Raji (cell line): Measurements from ENCODE around the gene SYCE3.

Source experiments
- POLR2A ChIP-seq: IDR thresholded peaks from 2 replicates; pipeline ENCODE4 v1.6.1; 2011; ENCODE audit warnings: low read depth, low read length, control low read depth; ENCODE audit not compliant: insufficient read depth

SYCE3 gene

DNA sequence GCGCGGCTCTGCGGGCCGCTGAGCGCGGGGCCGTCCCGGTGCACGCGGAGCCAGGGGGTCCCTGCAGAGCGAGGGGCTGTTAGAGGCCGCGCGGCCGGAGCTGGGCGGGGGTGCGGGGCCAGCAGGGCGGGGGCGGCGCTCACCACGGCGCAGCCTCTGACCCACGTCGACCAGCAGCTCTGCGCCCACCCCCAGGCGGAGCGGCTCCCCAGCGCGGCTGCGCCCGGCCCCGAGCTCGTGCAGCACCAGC is 36.9 kb downstream of the SYCE3 start:
- no peak for TF ChIP-seq POLR2A

GRCh38 chr22:50525104-50525857 is 37.4 kb downstream of the SYCE3 start, which contains the start of gene SCO2:
TSS of gene SCO2 (minus strand) at chr22:50525598. CDS start at chr22:50524411, 1,187 bp downstream.
- peak; percentile 77 for TF ChIP-seq POLR2A

DNA sequence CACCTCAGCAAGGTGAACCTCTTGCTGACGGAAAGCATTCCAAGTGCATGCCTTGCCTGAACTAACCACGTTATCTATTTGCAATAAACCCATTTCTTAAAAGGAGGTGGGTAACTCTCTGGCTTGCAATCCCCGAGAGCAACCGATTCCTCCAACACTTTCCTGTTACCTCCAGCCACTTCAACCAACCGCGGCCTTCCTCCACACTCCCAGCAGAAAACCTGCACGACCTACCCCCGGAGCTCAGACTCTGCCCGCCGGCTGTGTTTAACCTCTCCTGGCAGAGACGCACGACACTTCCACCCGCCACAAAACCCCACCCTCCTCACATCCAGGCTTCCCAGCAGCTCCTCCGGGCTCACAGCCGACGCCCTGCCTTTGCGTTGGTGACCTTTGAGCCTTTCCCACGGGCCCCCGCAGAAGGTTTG is 38.0 kb downstream of the SYCE3 start:
- TF ChIP-seq POLR2A = no peak

DNA sequence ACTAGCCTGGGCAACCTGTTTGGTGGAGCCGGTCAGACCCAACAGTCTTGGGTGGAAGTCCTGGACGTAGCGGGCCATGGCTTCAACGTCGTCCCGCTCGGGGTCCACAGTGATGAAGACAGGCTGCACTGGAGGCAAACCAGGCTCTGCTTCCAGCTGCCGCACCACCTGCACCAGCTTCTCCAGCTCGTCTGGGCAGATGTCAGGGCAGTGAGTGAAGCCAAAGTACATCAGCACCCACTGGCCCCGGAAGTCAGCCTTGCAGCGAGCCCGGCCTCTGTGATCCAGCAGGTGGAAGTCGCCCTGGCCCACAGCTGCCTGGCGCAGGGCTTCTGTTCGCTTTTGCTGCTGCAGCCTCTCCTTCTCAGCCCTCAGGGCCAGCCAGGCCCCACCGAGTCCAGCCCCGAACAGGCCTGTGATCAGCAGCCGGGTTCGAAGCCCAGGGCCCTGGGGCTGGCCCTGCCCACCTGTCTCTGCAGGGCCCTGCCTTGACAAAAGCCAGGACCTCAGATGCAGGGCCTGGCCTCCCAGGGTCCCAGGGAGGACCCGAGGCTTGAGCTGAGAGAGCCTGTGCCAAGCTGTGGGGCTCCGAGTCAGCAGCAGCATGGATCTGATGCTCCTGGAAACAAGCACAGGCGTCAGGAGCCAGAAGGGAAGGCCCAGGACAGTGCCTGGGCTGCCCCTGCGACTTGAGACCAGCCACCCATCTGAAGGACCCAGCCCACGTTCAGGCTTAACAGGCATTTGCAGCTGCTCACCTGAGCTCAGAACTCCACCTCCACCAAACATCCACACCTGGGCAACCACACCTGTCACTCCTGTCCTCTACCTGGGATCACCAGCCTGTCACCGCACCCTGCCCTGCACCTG is 38.7 kb downstream of the SYCE3 start:
- no peak for TF ChIP-seq POLR2A

DNA sequence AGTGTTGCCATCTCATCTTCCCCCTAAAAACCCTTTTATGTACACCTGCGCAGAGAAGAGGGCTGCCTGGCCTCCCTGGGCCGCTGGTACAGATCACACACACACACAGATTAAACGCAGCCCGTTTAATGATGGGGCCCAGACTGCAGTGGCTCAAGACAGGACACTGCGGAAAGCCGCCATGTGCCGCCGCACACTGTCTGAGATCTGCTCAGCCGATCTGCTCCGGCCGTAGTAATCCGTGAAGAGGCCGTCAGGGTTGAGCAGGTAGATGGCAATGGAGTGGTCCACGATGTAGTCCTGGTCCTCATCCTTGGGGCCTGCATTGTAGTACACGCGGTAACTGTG is 39.3 kb downstream of the SYCE3 start:
- TF ChIP-seq POLR2A = 0 out of 2 replicates have a peak, but pooled peaks have one; percentile 18

DNA sequence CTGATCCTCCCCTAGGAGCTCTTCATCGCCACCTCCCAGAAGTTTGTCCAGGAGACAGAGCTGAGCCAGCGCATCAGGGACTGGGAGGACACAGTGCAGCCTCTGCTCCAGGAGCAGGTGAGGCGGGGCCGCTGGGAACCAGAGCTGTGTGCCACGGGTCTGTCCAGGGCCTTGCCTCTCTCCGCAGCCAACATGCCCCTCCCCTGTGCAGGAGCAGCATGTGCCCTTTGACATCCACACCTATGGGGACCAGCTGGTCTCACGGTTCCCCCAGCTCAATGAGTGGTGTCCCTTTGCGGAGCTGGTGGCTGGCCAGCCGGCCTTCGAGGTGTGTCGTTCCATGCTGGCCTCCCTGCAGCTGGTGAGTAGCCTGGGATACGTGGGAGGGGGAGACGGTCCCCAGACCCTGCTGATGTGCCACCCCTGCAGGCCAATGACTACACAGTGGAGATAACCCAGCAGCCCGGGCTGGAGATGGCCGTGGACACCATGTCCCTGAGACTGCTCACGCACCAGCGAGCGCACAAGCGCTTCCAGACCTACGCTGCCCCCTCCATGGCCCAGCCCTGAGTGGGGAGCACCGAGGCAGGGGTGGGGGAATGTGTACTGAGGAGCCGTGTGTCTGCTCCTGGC is 39.8 kb downstream of the SYCE3 start:
- TF ChIP-seq POLR2A = 0 out of 2 replicates have a peak, but pooled peaks have one; percentile 2

DNA sequence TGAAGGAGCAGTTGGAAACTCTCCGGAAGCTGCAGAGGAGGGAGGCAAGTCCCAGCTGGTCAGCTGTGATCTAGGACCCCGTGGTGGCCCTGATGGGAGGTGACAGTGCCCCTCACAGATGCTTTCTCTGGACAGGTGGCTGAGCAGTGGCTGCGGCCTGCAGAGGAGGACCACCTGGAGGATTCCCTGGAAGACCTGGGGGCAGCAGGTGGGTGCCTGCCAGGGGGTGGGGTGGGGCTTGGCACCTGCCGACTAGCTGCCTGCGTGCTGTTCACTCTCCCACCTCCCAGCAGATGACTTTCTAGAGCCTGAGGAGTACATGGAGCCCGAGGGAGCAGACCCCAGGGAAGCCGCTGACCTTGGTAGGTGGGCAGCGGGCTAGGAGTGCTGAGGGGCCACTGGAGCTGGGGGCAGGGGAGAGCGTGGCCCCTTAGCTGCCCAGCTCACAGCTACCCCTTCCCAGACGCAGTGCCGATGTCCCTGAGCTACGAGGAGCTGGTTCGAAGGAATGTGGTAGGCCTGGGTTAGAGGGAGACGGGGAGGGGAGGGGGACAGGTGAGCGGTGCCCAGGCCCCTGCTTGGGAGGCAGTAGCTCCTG is 40.4 kb downstream of the SYCE3 start:
- no peak for TF ChIP-seq POLR2A

DNA sequence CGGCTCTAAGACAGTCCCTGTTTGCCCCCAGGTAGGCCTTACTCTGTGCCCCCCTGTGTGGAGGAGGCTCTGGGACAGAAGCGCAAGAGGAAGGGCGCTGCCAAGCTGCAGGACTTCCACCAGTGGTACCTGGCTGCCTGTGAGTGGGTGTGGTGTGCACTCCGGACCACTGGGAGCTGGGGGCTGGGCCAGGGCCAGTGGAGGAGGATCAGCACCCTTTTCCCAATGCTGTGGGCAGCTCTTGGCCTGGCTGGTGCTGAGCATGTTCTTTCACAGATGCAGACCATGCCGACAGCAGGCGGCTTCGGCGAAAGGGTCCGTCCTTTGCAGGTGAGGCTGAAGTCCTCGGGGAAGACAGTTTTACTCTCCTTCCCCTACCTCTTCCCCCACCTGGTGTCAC is 41.0 kb downstream of the SYCE3 start:
- no peak for TF ChIP-seq POLR2A

DNA sequence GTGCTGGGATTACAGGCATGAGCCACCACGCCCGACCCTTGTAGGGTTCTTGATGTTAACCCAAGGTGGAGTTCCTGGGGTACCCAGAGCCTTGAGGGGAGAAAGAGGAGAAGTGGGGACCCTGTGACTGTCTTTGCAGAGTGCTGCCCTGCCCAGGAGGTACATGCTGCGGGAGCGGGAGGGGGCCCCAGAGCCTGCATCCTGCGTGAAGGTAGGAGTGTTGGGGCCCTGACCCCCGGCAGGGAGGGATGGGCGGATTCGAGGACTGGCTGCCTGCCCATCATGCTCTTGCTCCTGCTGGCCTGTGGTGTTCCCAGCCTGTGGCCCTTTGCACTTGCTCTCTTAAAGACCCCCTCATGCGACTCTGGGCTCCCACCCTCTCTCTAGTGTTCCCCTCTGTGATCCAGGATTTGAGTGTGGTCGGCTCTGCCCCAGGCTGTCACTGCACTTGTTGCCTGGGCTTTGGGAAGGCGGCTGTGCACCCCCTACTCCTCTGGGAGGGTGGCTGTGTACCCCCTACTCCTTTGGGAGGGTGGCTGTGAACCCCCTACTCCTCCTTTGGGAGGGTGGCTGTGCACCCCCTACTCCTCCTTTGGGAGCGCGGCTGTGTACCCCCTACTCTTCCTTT is 41.8 kb downstream of the SYCE3 start:
- no peak for TF ChIP-seq POLR2A

DNA sequence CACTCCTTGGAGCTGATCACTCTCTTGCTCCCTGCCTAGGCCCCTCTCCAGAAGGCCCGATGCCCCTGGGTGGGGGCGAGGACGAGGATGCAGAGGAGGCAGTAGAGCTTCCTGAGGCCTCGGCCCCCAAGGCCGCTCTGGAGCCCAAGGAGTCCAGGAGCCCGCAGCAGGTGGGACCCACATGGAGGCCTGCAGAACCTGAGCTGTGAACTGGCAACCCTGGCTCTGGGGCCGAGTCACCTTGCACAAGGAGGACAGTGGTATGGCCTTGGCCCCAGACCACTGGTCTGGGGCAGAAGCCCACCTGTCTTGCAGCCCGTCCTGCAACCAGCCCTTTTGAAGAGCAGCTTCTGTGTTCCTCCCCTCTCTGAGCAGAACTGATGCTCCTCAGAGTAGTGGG is 43.6 kb downstream of the SYCE3 start:
- no peak for TF ChIP-seq POLR2A

DNA sequence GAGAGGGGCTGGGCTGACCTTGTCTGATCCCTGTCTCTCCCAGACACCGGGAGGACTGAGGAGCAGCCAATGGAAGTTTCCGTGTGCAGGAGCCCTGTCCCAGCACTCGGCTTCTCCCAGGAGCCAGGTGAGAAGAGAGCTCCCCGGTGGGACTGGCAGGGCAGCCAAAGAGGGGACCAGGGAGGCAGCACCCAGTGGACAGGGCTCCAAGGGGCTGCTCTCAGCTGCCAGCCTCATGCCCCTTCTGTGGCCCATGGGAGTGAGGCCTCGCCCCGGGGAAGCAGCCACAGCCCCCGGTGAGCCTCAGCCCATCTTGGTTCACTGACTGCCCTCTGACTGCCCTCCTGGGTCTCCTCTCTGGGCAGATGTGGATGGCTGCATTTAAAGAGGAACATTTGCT is 44.1 kb downstream of the SYCE3 start:
- no peak for TF ChIP-seq POLR2A

- no peak for TF ChIP-seq POLR2A
These were observed 45.0 kb downstream of the SYCE3 start for GRCh38 chr22:50517495-50518260.

DNA sequence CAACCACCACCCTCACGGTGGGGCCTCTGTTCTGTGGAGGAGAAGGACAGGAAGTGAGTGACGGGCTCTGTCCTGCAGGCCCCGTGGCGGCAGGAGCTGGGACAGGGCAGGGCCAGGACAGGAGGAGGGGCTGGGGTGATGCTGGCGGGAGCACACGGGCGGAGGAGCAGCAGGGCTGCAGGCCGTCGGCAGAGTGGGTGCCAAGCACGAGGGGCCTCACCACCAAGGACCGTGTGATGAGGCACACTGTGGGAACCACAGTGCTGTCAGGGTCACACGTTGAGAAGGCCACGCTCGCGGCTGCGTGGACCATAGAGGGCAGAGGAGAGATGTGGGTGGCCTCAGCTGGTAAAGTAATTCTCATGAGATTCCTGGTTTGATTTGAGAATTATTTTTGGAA is 45.8 kb downstream of the SYCE3 start:
- TF ChIP-seq POLR2A = no peak

DNA sequence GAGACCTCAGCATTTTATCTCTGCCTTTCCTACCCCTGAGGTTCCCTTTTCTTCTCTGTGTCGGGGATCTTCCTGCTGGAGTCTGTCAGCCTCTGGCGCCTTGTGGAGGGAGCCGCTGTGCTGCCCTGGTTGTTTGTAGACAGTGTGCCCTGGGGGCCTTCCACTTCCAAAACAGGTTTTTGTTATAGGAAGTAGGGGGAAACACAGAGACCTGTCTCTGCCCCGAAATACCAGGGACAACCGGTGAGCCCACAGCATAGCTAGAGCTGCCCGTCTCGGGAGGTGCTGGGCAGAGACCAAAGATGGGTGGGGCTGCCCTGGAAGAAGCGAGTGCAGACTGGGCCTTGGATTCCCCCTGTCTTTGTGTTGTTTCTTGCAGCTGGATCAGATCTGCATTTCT is 46.7 kb downstream of the SYCE3 start:
- TF ChIP-seq POLR2A = no peak

DNA sequence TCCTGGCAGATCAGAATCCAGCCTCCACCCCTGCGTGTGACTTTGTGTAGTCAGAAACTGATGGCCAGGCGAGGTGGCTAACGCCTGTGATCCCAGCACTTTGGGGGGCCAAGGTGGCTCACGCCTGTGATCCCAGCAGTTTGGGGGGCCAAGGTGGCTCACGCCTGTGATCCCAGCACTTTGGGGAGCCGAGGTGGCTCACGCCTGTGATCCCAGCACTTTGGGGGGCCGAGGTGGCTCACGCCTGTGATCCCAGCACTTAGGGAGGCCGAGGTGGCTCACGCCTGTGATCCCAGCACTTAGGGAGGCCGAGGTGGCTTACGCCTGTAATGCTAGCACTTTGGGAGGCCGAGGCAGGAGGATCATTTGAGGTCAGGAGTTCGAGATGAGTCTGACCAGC is 49.5 kb downstream of the SYCE3 start:
- no peak for TF ChIP-seq POLR2A

DNA sequence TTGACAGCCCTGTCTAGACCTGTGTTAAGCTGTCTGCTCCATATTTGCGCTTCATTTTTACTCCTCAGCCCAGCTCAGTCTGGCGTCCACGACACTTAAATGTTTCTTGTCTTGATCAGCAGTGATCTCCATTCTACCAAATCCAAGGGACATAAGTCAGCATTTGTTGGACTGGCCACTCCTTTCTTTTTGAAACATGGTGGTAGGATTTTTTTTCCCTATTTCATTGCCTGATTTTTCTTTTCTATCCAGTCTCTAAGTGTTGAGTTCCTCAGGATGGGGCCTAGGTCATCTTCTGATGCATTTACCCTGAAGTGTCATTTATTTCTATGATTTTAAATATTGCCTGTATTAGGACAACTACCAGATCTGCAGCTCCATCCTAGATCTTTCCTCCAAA is 53.8 kb downstream of the SYCE3 start:
- TF ChIP-seq POLR2A = no peak
